ENCODE data around the gene FAIM2.

DNA sequence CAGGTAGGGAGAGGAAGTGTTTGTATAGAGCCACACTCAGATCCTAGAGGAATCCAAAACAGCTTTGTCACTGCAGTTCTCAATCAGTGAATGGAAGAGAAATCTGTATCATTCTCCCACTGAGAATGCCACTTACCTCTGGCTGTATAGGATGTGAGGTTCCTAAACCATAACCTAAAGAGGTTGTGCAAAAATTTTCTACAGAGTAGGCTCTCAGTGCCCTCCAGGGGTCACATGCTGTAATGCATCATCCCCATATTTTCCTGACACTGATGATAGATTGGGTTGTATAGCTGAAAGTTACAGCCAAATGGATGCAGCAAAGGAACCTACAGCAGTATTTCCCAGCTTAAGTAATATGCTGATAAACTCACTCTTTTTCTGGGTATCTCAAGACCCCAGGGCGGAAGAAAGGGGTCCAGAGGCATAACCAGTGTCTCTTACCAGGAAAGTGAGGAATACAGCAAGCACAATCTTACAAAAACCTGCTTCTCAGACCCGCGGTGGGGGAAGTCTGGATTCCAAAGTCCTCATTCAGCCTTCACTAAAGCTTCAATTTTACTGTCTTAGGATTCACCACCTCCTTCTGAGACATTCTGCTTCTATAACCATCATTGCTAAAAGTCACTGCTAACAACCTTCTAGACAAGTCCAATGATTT is 64.6 kb downstream of the FAIM2 start:
- TF ChIP-seq SP1 (CRISPR knock-in tag; conservative IDR thresholded peaks at IDR 0.05) (no peak), NR3C1 (CRISPR knock-in tag; conservative IDR thresholded peaks at IDR 0.05; ENCODE audit: low read depth) (no peak), ETV6 (CRISPR knock-in tag; IDR thresholded peaks at IDR 0.05) (no peak), JUN (CRISPR knock-in tag; IDR thresholded peaks at IDR 0.05) (no peak), CREB1 (CRISPR knock-in tag; IDR thresholded peaks at IDR 0.05) (no peak), ELF4 (CRISPR knock-in tag; IDR thresholded peaks at IDR 0.05; ENCODE audit: low read depth) (no peak), MXD4 (CRISPR knock-in tag; IDR thresholded peaks at IDR 0.05; ENCODE audit: borderline replicate concordance) (no peak)
- TF ChIP-seq, protein P1, sequence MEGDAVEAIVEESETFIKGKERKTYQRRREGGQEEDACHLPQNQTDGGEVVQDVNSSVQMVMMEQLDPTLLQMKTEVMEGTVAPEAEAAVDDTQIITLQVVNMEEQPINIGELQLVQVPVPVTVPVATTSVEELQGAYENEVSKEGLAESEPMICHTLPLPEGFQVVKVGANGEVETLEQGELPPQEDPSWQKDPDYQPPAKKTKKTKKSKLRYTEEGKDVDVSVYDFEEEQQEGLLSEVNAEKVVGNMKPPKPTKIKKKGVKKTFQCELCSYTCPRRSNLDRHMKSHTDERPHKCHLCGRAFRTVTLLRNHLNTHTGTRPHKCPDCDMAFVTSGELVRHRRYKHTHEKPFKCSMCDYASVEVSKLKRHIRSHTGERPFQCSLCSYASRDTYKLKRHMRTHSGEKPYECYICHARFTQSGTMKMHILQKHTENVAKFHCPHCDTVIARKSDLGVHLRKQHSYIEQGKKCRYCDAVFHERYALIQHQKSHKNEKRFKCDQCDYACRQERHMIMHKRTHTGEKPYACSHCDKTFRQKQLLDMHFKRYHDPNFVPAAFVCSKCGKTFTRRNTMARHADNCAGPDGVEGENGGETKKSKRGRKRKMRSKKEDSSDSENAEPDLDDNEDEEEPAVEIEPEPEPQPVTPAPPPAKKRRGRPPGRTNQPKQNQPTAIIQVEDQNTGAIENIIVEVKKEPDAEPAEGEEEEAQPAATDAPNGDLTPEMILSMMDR (IDR thresholded peaks at IDR 0.05), result peak; percentile 46
- TF ChIP-seq, protein P2, sequence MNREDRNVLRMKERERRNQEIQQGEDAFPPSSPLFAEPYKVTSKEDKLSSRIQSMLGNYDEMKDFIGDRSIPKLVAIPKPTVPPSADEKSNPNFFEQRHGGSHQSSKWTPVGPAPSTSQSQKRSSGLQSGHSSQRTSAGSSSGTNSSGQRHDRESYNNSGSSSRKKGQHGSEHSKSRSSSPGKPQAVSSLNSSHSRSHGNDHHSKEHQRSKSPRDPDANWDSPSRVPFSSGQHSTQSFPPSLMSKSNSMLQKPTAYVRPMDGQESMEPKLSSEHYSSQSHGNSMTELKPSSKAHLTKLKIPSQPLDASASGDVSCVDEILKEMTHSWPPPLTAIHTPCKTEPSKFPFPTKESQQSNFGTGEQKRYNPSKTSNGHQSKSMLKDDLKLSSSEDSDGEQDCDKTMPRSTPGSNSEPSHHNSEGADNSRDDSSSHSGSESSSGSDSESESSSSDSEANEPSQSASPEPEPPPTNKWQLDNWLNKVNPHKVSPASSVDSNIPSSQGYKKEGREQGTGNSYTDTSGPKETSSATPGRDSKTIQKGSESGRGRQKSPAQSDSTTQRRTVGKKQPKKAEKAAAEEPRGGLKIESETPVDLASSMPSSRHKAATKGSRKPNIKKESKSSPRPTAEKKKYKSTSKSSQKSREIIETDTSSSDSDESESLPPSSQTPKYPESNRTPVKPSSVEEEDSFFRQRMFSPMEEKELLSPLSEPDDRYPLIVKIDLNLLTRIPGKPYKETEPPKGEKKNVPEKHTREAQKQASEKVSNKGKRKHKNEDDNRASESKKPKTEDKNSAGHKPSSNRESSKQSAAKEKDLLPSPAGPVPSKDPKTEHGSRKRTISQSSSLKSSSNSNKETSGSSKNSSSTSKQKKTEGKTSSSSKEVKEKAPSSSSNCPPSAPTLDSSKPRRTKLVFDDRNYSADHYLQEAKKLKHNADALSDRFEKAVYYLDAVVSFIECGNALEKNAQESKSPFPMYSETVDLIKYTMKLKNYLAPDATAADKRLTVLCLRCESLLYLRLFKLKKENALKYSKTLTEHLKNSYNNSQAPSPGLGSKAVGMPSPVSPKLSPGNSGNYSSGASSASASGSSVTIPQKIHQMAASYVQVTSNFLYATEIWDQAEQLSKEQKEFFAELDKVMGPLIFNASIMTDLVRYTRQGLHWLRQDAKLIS (CRISPR knock-in tag; IDR thresholded peaks at IDR 0.05; ENCODE audit: borderline replicate concordance), result no peak
- TF ChIP-seq, protein P3, sequence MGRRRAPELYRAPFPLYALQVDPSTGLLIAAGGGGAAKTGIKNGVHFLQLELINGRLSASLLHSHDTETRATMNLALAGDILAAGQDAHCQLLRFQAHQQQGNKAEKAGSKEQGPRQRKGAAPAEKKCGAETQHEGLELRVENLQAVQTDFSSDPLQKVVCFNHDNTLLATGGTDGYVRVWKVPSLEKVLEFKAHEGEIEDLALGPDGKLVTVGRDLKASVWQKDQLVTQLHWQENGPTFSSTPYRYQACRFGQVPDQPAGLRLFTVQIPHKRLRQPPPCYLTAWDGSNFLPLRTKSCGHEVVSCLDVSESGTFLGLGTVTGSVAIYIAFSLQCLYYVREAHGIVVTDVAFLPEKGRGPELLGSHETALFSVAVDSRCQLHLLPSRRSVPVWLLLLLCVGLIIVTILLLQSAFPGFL (CRISPR knock-in tag; IDR thresholded peaks at IDR 0.05; ENCODE audit: borderline replicate concordance), result no peak
- TF ChIP-seq, protein P4, sequence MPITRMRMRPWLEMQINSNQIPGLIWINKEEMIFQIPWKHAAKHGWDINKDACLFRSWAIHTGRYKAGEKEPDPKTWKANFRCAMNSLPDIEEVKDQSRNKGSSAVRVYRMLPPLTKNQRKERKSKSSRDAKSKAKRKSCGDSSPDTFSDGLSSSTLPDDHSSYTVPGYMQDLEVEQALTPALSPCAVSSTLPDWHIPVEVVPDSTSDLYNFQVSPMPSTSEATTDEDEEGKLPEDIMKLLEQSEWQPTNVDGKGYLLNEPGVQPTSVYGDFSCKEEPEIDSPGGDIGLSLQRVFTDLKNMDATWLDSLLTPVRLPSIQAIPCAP (CRISPR knock-in tag; IDR thresholded peaks at IDR 0.05), result no peak
- TF ChIP-seq, protein P5, sequence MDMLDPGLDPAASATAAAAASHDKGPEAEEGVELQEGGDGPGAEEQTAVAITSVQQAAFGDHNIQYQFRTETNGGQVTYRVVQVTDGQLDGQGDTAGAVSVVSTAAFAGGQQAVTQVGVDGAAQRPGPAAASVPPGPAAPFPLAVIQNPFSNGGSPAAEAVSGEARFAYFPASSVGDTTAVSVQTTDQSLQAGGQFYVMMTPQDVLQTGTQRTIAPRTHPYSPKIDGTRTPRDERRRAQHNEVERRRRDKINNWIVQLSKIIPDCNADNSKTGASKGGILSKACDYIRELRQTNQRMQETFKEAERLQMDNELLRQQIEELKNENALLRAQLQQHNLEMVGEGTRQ (CRISPR knock-in tag; IDR thresholded peaks at IDR 0.05), result no peak
- TF ChIP-seq, protein P6, sequence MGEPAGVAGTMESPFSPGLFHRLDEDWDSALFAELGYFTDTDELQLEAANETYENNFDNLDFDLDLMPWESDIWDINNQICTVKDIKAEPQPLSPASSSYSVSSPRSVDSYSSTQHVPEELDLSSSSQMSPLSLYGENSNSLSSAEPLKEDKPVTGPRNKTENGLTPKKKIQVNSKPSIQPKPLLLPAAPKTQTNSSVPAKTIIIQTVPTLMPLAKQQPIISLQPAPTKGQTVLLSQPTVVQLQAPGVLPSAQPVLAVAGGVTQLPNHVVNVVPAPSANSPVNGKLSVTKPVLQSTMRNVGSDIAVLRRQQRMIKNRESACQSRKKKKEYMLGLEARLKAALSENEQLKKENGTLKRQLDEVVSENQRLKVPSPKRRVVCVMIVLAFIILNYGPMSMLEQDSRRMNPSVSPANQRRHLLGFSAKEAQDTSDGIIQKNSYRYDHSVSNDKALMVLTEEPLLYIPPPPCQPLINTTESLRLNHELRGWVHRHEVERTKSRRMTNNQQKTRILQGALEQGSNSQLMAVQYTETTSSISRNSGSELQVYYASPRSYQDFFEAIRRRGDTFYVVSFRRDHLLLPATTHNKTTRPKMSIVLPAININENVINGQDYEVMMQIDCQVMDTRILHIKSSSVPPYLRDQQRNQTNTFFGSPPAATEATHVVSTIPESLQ (CRISPR knock-in tag; IDR thresholded peaks at IDR 0.05), result no peak
